Measurements from ENCODE around the gene ATP6V1A. TPM values are rescaled to one million over a fixed set of nuclear protein-coding genes. Genes with fewer than 3 reads are reported as not detected.
A peak's percentile ranks its signal among the peaks of the same experiment; 100 is the strongest.

The ATP6V1A gene
- total RNA-seq, 1 donor from 2014 or later: 94.5 TPM

DNA sequence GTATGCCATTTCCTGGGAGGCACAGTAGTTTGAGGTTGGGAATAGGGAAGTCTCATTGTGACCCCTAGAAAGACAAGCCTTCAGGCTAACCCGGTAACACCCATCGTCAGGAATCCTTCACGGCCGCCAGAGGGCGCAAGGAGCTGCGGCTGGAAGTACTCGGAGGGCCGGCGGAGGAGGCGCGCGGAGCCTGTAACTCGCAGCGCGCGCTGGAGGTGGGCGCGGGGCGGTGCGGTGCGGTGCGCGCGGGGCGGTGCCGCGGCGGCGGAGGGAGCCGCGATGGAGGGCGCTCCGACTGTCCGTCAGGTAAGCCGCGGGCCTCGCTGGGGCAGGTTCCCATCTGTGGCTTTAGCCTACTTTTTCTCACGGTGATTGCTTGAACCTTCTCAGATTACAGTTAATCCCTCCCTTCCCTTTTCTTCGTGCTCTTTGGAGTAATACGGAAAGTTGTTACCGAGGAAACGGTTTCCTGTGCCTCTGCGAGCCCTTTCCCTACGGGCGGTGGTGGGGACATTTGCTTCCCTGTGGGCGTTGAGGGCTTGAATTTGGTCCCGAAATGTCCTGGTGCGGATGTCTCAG lies 91.9 kb downstream of the ATP6V1A start, which contains the start of gene GRAMD1C:
GRAMD1C (plus strand) TSS at position 158 of the 579 bp plus-strand sequence; CDS start at position 280, 122 bp downstream.
- Mint-ChIP-seq H3K9me3 (ENCODE audit: unreplicated experiment) (no peaks in the 10 kb centered on the region), H3K4me3 (ENCODE audit: unreplicated experiment) (peak within 1 kb of the TSS; percentile 88), H3K27ac (ENCODE audit: unreplicated experiment) (no peak within 1 kb of the TSS), H3K36me3 (ENCODE audit: unreplicated experiment) (no peaks in the 10 kb centered on the region), H3K27me3 (ENCODE audit: unreplicated experiment) (peaks cover 2% of the 10 kb centered on the region), H3K4me1 (ENCODE audit: low read depth, unreplicated experiment) (no peaks in the 10 kb centered on the region)
- TF ChIP-seq, protein P1, sequence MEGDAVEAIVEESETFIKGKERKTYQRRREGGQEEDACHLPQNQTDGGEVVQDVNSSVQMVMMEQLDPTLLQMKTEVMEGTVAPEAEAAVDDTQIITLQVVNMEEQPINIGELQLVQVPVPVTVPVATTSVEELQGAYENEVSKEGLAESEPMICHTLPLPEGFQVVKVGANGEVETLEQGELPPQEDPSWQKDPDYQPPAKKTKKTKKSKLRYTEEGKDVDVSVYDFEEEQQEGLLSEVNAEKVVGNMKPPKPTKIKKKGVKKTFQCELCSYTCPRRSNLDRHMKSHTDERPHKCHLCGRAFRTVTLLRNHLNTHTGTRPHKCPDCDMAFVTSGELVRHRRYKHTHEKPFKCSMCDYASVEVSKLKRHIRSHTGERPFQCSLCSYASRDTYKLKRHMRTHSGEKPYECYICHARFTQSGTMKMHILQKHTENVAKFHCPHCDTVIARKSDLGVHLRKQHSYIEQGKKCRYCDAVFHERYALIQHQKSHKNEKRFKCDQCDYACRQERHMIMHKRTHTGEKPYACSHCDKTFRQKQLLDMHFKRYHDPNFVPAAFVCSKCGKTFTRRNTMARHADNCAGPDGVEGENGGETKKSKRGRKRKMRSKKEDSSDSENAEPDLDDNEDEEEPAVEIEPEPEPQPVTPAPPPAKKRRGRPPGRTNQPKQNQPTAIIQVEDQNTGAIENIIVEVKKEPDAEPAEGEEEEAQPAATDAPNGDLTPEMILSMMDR (IDR thresholded peaks at IDR 0.05; ENCODE audit: partially characterized antibody, unreplicated experiment): peak; percentile 93
- peak; percentile 90 for DNase-seq

DNA sequence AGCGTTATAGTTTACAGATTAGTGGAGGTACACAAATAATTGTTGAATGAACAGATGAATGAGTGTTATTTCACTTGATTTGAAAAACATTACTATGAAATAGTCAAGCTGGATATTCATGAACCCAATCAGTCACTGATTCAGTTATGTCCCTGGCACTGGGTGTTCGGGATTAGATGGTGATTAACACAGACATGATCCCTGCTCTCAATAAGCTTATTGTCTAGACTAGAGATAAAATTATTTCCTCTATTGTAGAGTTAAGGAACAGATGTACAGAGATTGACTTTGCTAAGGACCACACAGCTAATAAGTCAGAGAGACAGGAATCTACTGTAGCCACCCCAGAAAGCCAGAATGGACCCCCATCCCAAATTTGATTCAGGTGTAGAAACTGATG lies 92.7 kb downstream of the ATP6V1A start:
- Mint-ChIP-seq H3K27ac (ENCODE audit: unreplicated experiment) (no peak overlapping the region), H3K4me3 (ENCODE audit: unreplicated experiment) (peak overlapping the region; percentile 88), H3K27me3 (ENCODE audit: unreplicated experiment) (peaks cover 2% of the 10 kb centered on the region), H3K36me3 (ENCODE audit: unreplicated experiment) (no peaks in the 10 kb centered on the region), H3K9me3 (ENCODE audit: unreplicated experiment) (no peaks in the 10 kb centered on the region), H3K4me1 (ENCODE audit: low read depth, unreplicated experiment) (no peaks in the 10 kb centered on the region)
- no peak for DNase-seq
- TF ChIP-seq, protein P1 (IDR thresholded peaks at IDR 0.05; ENCODE audit: partially characterized antibody, unreplicated experiment): no peak

DNA sequence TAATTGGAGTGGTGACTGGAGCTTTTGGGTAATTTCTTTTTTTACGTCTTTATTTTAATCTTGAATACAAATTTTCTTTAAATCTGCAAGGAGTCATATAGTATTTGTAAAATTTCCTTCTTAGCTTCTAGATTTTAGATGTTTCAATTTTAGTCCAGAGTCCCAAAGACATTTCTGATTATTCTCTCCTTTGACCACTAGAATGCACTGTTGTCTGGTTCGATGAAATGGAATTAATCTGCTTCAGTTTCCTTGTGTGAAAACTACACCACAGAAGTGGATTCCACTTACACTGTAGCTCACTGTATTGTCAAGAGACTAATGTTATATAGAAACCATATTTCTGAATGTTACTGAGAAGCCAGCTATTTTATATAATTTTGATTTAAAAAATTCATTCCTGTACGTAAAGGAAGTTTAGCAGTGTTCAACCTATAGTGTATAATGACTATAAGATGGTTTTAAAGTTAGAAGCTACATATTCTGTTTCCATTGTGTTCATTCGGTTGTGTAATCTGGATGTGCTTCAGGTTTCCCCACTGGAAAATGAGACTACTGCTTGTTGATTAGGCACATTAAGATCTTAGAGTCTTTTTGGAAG lies 97.9 kb downstream of the ATP6V1A start:
- peaks cover 2% of the 10 kb centered on the region for H3K27me3 Mint-ChIP-seq (ENCODE audit: unreplicated experiment)
- no peak for DNase-seq
- H3K27ac Mint-ChIP-seq (ENCODE audit: unreplicated experiment): no peak overlapping the region
- TF ChIP-seq, protein P1 (IDR thresholded peaks at IDR 0.05; ENCODE audit: partially characterized antibody, unreplicated experiment): peak; percentile 67
- H3K4me1 Mint-ChIP-seq (ENCODE audit: low read depth, unreplicated experiment): peaks cover 6% of the 10 kb centered on the region
- H3K9me3 Mint-ChIP-seq (ENCODE audit: unreplicated experiment): no peaks in the 10 kb centered on the region
- H3K36me3 Mint-ChIP-seq (ENCODE audit: unreplicated experiment): no peaks in the 10 kb centered on the region
- H3K4me3 Mint-ChIP-seq (ENCODE audit: unreplicated experiment): no peak overlapping the region

GRCh38 chr3:113847247-113847646 lies 100.4 kb downstream of the ATP6V1A start:
- H3K9me3 Mint-ChIP-seq (ENCODE audit: unreplicated experiment): peaks cover 4% of the 10 kb centered on the region
- TF ChIP-seq, protein P1 (IDR thresholded peaks at IDR 0.05; ENCODE audit: partially characterized antibody, unreplicated experiment): no peak

More at GRCh38 chr3:113847247-113847646, 100.4 kb downstream of the ATP6V1A start:
- peaks cover 6% of the 10 kb centered on the region for H3K4me1 Mint-ChIP-seq (ENCODE audit: low read depth, unreplicated experiment)
- no peak overlapping the region for H3K27ac Mint-ChIP-seq (ENCODE audit: unreplicated experiment)
- no peak overlapping the region for H3K4me3 Mint-ChIP-seq (ENCODE audit: unreplicated experiment)
- H3K36me3 Mint-ChIP-seq (ENCODE audit: unreplicated experiment): no peaks in the 10 kb centered on the region
- peaks cover 2% of the 10 kb centered on the region for H3K27me3 Mint-ChIP-seq (ENCODE audit: unreplicated experiment)
- no peak for DNase-seq
